ENCODE results near the gene SIRT7. TPM values are rescaled to one million over a fixed set of nuclear protein-coding genes. Genes with fewer than 3 reads are reported as not detected.

Gene SIRT7
- total RNA-seq, 1 donor from 2014 or later: 6.2 TPM

Other genes starting within 250 kb of the SIRT7 start
- 11.9 TPM for gene ARL16, start 234.4 kb downstream of the SIRT7 start, total RNA-seq
- 36.6 TPM for gene HGS, start 234.2 kb downstream of the SIRT7 start, total RNA-seq
- gene MRPL12, start 214.8 kb downstream of the SIRT7 start, total RNA-seq: 177 TPM
- gene SLC25A10, start 205.9 kb downstream of the SIRT7 start, total RNA-seq: 7.4 TPM
- gene GCGR, start 114.0 kb downstream of the SIRT7 start, total RNA-seq: not detected
- gene MCRIP1, start 84.9 kb downstream of the SIRT7 start, total RNA-seq: 109 TPM
- not detected for gene PPP1R27, start 83.1 kb downstream of the SIRT7 start, total RNA-seq
- gene P4HB, start 57.6 kb downstream of the SIRT7 start, total RNA-seq: 355 TPM
- 126 TPM for gene ARHGDIA, start 46.8 kb downstream of the SIRT7 start, total RNA-seq
- 35.5 TPM for gene ALYREF, start 26.6 kb downstream of the SIRT7 start, total RNA-seq
- 179 TPM for gene ANAPC11, start 26.5 kb downstream of the SIRT7 start, total RNA-seq
- 0.38 TPM for gene NPB, start 15.9 kb downstream of the SIRT7 start, total RNA-seq
- gene PCYT2, start 6.8 kb downstream of the SIRT7 start, total RNA-seq: 31.0 TPM
- 26.2 TPM for gene MAFG, start 9.6 kb upstream of the SIRT7 start, total RNA-seq
- 6.2 TPM for gene PYCR1, start 19.1 kb upstream of the SIRT7 start, total RNA-seq
- 3.7 TPM for gene MYADML2, start 29.1 kb upstream of the SIRT7 start, total RNA-seq
- 0.89 TPM for gene NOTUM, start 43.0 kb upstream of the SIRT7 start, total RNA-seq
- gene ASPSCR1, start 59.5 kb upstream of the SIRT7 start, total RNA-seq: 25.5 TPM
- 30.5 TPM for gene CENPX, start 104.7 kb upstream of the SIRT7 start, total RNA-seq
- gene LRRC45, start 105.1 kb upstream of the SIRT7 start, total RNA-seq: 5.3 TPM
- 2.2 TPM for gene RAC3, start 113.5 kb upstream of the SIRT7 start, total RNA-seq
- 175 TPM for gene DCXR, start 119.5 kb upstream of the SIRT7 start, total RNA-seq
- 19.3 TPM for gene RFNG, start 133.6 kb upstream of the SIRT7 start, total RNA-seq
- gene GPS1, start 133.7 kb upstream of the SIRT7 start, total RNA-seq: 80.9 TPM
- 59.3 TPM for gene DUS1L, start 147.6 kb upstream of the SIRT7 start, total RNA-seq
- gene FASN, start 180.1 kb upstream of the SIRT7 start, total RNA-seq: 46.6 TPM

All from Right ventricle myocardium inferior (tissue), 1 donor.